Urinary bladder (tissue), 4 donors: ENCODE data around the gene FTH1. TPM values are rescaled to one million over a fixed set of nuclear protein-coding genes. Genes with fewer than 3 reads are reported as not detected.
A peak's percentile ranks its signal among the peaks of the same experiment; 100 is the strongest.
"Not testable (repeated sequence)": the region's sequence is repeated elsewhere in the genome, so short reads cannot be mapped to it uniquely, and the experiment has no call there.

Experiments
- DNase-seq: peaks from one replicate; pipeline ENCODE4 v3.0.0-alpha.2; 2015; ENCODE audit errors: extremely low spot score
- H3K27ac ChIP-seq: one replicate; pipeline ENCODE4 v1.5.1; 2013; ENCODE audit warnings: low read depth, mild to moderate bottlenecking, moderate library complexity
- H3K36me3 ChIP-seq: one replicate; pipeline ENCODE4 v1.6.1; 2013; ENCODE audit warnings: mild to moderate bottlenecking, moderate library complexity; ENCODE audit not compliant: insufficient read depth
- H3K4me1 ChIP-seq: one replicate; pipeline ENCODE4 v1.6.1; 2013; ENCODE audit warnings: mild to moderate bottlenecking, moderate library complexity; ENCODE audit not compliant: insufficient read depth
- H3K4me3 ChIP-seq: one replicate; pipeline ENCODE4 v1.5.1; 2013; ENCODE audit warnings: low read depth, low read length
- WGBS: extraction: QIAGEN DNeasy Blood & Tissue Kit; methylation state at CpG from one replicate; pipeline ENCODE4 v1.1.7; 2013; 5-methylcytosine and 5-hydroxymethylcytosine counted together
- polyA plus RNA-seq: library from polyadenylated mRNA; stranded (reverse); fragments of 200-250 nt; gene quantifications from one replicate; pipeline ENCODE4 v1.2.3, GENCODE V29; 2013
- total RNA-seq: library from RNA; depleted of rRNA; stranded (reverse); fragments of >200 nt; gene quantifications from one replicate; pipeline ENCODE4 v1.2.3, GENCODE V29; 2014
- donor health status: healthy with polysubstance abuse.
- donor health status: healthy.

Gene FTH1
- total and polyA plus RNA-seq, 2 donors: 523 to 5,662 TPM

DNA sequence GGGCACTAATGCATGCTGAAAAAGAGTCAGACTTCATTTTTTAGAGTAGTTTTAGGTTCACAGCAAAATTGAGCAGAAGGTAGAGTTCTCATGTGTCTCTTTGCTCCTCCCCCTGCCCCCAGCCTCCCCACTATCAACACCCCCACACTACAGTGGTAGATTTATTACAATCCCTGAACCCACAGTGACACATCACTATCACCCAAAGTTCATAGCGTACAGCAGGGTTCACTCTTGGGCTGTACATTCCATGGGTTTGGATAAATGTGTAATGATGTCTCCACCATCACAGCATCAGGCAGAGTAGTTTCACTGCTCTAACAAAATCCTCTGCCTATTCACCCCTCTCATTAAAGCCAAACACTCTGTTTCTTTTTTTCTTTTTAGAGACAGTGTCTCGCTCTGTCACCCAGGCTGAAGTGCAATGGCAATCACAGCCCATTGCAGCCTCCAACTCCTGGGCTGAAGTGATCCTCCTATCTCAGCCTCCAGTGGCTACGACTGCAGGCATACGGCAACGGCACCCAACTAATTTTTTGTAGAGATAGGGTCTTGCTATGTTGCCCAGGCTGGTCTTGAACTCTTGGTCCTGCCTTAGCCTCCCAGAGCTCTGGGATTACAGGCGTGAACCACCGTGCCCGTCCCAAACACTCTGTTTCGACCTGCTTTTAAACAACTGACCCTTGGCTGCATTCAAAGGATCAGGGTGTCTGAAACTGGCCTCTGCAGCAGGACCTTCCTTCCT, 13.2 kb downstream of the FTH1 start:
- WGBS: 92% methylated on average over 9 of the region's 9 CpGs
- H3K4me3 ChIP-seq: no peak overlapping the region
- no peaks in the 10 kb centered on the region for H3K4me1 ChIP-seq
- H3K36me3 ChIP-seq: no peaks in the 10 kb centered on the region
- peak overlapping the region; percentile 51 for H3K27ac ChIP-seq
- no peak for DNase-seq

DNA sequence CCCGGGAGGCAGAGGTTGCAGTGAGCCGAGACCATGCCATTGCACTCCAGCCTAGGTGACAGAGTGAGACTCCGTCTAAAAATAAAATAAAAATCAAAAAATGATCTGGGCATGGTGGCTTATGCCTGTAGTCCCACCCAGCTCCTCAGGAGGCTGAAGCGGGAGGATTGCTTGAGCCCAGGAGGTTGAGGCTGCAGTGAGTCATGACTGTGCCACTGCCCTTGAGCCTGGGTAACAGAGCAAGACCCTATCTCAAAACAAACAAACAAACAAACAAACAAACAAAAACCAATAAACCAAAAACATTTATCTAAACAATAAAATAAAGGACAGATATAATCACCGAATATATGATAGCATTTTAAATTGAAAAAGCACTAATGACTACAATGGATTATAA, 13.8 kb downstream of the FTH1 start:
- H3K4me3 ChIP-seq, DNase-seq, H3K36me3 ChIP-seq, H3K4me1 ChIP-seq, H3K27ac ChIP-seq: not testable (repeated sequence)
- WGBS: 96% methylated on average over 5 of the region's 5 CpGs

DNA sequence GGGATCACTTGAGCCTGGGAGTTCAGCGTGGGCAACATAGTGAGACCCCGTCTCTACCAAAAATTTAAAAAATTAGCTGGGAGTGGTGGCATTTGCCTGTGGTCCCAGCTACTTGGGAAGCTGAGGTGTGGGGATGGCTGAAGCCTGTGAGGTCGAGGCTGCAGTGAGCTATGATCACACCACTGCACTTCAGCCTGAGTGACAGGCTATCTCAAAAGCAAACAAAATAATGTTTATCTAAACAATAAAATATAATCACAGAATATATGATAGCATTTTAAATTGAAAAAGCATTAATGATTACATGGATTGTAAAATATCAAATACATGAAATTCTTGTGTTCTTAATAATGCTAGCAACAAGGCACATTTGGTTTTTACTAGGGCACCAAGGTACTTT, 14.6 kb downstream of the FTH1 start:
- H3K36me3 ChIP-seq: no peaks in the 10 kb centered on the region
- no peak for DNase-seq
- no peak overlapping the region for H3K4me3 ChIP-seq
- 93% methylated on average over 3 of the region's 3 CpGs for WGBS
- H3K4me1 ChIP-seq: no peaks in the 10 kb centered on the region
- H3K27ac ChIP-seq: no peak overlapping the region

DNA sequence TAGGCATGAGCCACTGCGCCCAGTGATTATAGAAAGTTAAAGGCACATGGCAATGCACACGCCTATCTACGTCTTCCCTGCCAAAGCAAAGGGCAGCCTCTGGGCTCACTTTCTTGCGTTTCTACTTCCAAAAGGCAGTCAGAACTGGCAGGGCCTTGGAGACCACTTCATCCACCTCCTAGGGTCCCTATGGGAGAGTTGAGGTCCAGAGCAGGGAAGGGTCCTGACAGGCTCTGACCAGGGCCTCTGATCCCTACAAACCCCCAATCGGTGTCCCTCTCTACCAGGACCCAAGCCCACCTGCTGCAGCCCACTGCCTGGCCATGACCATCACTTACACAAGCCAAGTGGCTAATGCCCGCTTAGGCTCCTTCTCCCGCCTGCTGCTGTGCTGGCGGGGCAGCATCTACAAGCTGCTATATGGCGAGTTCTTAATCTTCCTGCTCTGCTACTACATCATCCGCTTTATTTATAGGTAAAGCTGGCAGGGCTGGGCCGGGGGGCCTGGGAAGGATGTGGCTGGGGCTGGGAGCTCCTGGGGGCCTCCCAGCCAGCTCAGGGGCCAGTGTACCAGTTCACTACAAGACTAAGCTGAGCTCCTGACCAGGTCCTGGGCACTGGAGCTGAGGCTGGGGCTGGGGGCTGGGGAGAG, 15.8 kb downstream of the FTH1 start:
- no peak for DNase-seq
- WGBS: 92% methylated on average over 11 of the region's 11 CpGs
- H3K4me1 ChIP-seq: no peaks in the 10 kb centered on the region

DNA sequence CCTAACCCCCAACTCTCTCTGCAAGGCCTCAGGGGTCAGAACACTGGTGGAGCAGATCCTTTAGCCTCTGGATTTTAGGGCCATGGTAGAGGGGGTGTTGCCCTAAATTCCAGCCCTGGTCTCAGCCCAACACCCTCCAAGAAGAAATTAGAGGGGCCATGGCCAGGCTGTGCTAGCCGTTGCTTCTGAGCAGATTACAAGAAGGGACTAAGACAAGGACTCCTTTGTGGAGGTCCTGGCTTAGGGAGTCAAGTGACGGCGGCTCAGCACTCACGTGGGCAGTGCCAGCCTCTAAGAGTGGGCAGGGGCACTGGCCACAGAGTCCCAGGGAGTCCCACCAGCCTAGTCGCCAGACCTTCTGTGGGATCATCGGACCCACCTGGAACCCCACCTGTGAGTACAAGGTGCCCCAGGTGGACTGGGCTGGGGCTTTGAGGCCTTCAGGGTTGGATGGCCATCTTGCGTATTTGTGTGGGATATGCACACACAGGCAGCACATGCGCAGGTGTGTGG, 17.3 kb downstream of the FTH1 start, which contains the start of gene BEST1:
TSS of gene BEST1 (plus strand) at position 317 of the 513 bp plus-strand sequence. CDS start 1,456 bp downstream, outside the sequence.
- 87% methylated on average over 8 of the region's 8 CpGs for WGBS
- no peaks in the 10 kb centered on the region for H3K36me3 ChIP-seq
- H3K4me1 ChIP-seq: no peaks in the 10 kb centered on the region
- no peak for DNase-seq
- no peak within 1 kb of the TSS for H3K4me3 ChIP-seq
- no peak within 1 kb of the TSS for H3K27ac ChIP-seq

More for the DNA sequence above, 15.8 kb downstream of the FTH1 start:
- Histone ChIP-seq H3K36me3 (no peaks in the 10 kb centered on the region), H3K4me3 (no peak overlapping the region), H3K27ac (no peak overlapping the region)

DNA sequence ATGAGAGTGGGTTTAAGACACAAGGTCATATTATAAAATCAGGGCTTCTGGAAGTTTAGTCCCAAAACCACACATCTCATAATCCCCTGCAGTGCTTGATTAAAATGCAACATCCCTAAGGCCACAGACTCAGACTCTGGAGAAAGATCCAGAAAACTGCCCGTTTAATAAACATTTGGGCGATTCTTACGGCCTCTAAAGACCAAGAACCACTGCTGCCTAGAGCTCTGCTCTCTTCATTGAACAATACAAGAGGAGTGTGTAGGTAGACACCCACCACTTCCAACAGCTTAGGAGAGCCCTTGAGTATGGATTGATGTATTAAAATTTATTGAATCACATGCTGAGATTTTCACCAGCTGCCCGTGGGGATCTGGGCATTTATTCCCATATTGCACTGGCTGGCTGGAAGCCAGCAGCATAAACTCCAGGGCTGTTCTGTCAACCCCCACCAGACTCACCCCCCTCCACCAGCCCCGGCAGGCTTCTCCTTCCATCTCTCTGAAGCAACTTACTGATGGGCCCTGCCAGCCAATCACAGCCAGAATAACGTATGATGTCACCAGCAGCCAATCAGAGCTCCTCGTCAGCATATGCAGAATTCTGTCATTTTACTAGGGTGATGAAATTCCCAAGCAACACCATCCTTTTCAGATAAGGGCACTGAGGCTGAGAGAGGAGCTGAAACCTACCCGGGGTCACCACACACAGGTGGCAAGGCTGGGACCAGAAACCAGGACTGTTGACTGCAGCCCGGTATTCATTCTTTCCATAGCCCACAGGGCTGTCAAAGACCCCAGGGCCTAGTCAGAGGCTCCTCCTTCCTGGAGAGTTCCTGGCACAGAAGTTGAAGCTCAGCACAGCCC, 18.0 kb downstream of the FTH1 start:
- WGBS: 25% methylated on average over 9 of the region's 9 CpGs
- Histone ChIP-seq H3K4me1 (no peaks in the 10 kb centered on the region), H3K27ac (no peak overlapping the region), H3K4me3 (no peak overlapping the region), H3K36me3 (no peaks in the 10 kb centered on the region)
- DNase-seq: peak; percentile 79

- no peak overlapping the region for H3K27ac ChIP-seq
- H3K4me1 ChIP-seq: no peaks in the 10 kb centered on the region
- H3K4me3 ChIP-seq: no peak overlapping the region
- H3K36me3 ChIP-seq: no peaks in the 10 kb centered on the region
- WGBS: 88% methylated on average over 7 of the region's 7 CpGs
- DNase-seq: no peak
Measured at GRCh38 chr11:61948505-61948904, 18.9 kb downstream of the FTH1 start.

DNA sequence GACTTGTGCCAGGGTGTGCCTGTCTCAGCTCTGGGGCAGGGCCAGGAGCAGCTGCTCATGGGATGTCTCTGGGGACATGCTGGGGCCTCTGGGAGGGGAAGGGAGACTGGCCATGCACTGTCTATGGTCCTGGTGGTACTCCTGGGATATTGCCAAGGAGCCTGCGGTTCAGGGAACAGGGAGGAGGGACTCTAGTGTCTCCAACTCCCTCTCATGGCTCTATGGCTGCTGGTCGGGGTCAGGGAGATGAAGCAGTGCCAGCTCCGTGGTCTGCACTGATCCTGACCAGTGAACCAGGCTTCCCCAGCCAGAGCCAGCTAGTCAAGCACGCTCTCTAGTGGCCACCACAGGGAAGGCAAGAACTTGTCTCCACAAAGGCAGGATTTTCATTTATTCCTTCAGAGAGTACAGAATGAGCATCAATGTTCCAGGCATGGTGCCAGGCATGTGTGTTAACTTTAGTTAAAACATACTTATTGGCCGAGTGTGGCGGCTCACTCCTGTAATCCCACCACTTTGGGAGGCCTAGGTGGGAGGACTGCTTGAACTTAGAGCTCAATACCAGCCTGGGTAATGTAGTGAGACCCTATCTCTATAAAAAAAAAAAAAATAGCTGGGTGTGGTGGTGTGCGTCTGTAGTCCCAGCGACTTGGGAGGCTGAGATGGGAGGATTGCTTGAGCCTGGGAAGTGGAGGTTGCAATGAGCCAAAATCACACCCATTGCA, 19.8 kb downstream of the FTH1 start:
- DNase-seq: peak; percentile 87
- H3K4me3 ChIP-seq: no peak overlapping the region
- no peaks in the 10 kb centered on the region for H3K36me3 ChIP-seq
- H3K4me1 ChIP-seq: no peaks in the 10 kb centered on the region
- WGBS: 6% methylated on average over 8 of the region's 8 CpGs
- H3K27ac ChIP-seq: no peak overlapping the region

- DNase-seq: no peak
- 95% methylated on average over 5 of the region's 5 CpGs for WGBS
- no peaks in the 10 kb centered on the region for H3K4me1 ChIP-seq
- H3K27ac ChIP-seq: no peak overlapping the region
- H3K36me3 ChIP-seq: no peaks in the 10 kb centered on the region
- H3K4me3 ChIP-seq: no peak overlapping the region
Measured at GRCh38 chr11:61946894-61947293, 20.5 kb downstream of the FTH1 start.

GRCh38 chr11:61945191-61945590, 22.2 kb downstream of the FTH1 start:
- Histone ChIP-seq H3K27ac (no peak overlapping the region), H3K4me1 (no peaks in the 10 kb centered on the region), H3K4me3 (no peak overlapping the region), H3K36me3 (no peaks in the 10 kb centered on the region)
- no peak for DNase-seq
- WGBS: 90% methylated on average over 13 of the region's 13 CpGs

GRCh38 chr11:61940466-61940865, 27.0 kb downstream of the FTH1 start:
- Histone ChIP-seq H3K36me3 (no peaks in the 10 kb centered on the region), H3K27ac (no peak overlapping the region), H3K4me1 (no peaks in the 10 kb centered on the region), H3K4me3 (no peak overlapping the region)
- DNase-seq: no peak
- 83% methylated on average over 10 of the region's 10 CpGs for WGBS

- Histone ChIP-seq H3K4me1 (no peaks in the 10 kb centered on the region), H3K36me3 (no peaks in the 10 kb centered on the region), H3K27ac (no peak overlapping the region), H3K4me3 (no peak overlapping the region)
- DNase-seq: no peak
- WGBS: 86% methylated on average over 2 of the region's 2 CpGs
Measured at GRCh38 chr11:61935861-61936260, 31.6 kb downstream of the FTH1 start.

DNA sequence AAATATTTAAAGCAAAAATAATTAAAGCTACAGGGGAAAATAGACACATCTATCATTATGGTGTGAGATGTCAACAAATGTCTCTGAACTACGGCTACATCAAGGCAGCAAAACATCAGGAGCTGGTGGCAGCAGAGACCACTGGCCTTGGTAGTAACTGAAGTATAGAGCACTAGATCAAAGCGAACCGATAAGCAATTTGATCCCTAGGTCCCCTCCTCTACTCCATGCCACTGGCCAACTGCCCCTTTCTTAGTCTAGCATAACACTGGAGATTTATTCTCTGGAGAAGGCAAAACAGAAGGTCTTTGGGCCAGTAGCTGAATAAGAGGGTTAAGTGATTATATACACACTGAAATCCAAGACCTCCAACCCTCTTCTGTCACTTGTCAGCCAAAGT, 36.5 kb downstream of the FTH1 start:
- WGBS: 85% methylated on average over 3 of the region's 3 CpGs
- DNase-seq: no peak
- Histone ChIP-seq H3K4me3 (no peak overlapping the region), H3K4me1 (no peaks in the 10 kb centered on the region), H3K27ac (no peak overlapping the region), H3K36me3 (no peaks in the 10 kb centered on the region)
